AG10803 (cell line): Measurements from ENCODE around the gene STH.

Experiments used
- DNase-seq: peaks from one replicate; pipeline ENCODE4 v3.0.0; 2010; ENCODE audit warnings: low read depth
- H3K4me3 ChIP-seq: 2 replicates; pipeline ENCODE4 v1.5.1; 2011; ENCODE audit warnings: mild to moderate bottlenecking, low read length, control low read depth
- CTCF ChIP-seq: conservative IDR thresholded peaks from 2 replicates; pipeline ENCODE4 v1.5.1; 2011; ENCODE audit warnings: mild to moderate bottlenecking, low read length, control low read depth, inconsistent platforms

Gene STH

GRCh38 chr17:45961206-45961605 lies 37.8 kb upstream of the STH start:
- H3K4me3 ChIP-seq: no peak overlapping the region
- DNase-seq: no peak
- TF ChIP-seq CTCF: no peak

- no peak for TF ChIP-seq CTCF
- DNase-seq: no peak
- no peak overlapping the region for H3K4me3 ChIP-seq
Observed at GRCh38 chr17:45962221-45962972, 36.7 kb upstream of the STH start.

GRCh38 chr17:45963283-45963682 lies 35.8 kb upstream of the STH start:
- TF ChIP-seq CTCF: no peak
- H3K4me3 ChIP-seq: no peak overlapping the region
- DNase-seq: no peak

GRCh38 chr17:45963889-45964288 lies 35.2 kb upstream of the STH start:
- no peak for DNase-seq
- no peak overlapping the region for H3K4me3 ChIP-seq
- no peak for TF ChIP-seq CTCF

GRCh38 chr17:45964634-45965033 lies 34.4 kb upstream of the STH start:
- H3K4me3 ChIP-seq: no peak overlapping the region
- DNase-seq: no peak
- TF ChIP-seq CTCF: no peak

GRCh38 chr17:45965812-45966211 lies 33.2 kb upstream of the STH start:
- DNase-seq: no peak
- TF ChIP-seq CTCF: no peak
- no peak overlapping the region for H3K4me3 ChIP-seq

- H3K4me3 ChIP-seq: no peak overlapping the region
- TF ChIP-seq CTCF: no peak
- DNase-seq: no peak
Observed at GRCh38 chr17:45966606-45967280, 32.3 kb upstream of the STH start.
